ENCODE measurements around the gene NBPF1.
"Not testable (repeated sequence)": the region's sequence is repeated elsewhere in the genome, so short reads cannot be mapped to it uniquely, and the experiment has no call there.

Gene NBPF1

GRCh38 chr1:16639091-16640031 is 26.0 kb upstream of the NBPF1 start:
- peaks cover 13% of the 10 kb centered on the region for H3K36me3 ChIP-seq (ENCODE audit: control insufficient read depth, insufficient read depth, low read length)
- H3K4me1 ChIP-seq (ENCODE audit: control insufficient read depth, insufficient read depth, low read length, poor library complexity, severe bottlenecking); H3K27ac ChIP-seq (ENCODE audit: low read depth, low read length, severe bottlenecking); H3K4me3 ChIP-seq (ENCODE audit: extremely low read depth, insufficient read depth, low read length, poor library complexity, severe bottlenecking); H3K9me3 ChIP-seq (ENCODE audit: control insufficient read depth, low read length): not testable (repeated sequence)
- 80 to 90% methylated on average over 9 of the region's 11 CpGs for WGBS, 2 experiments (ENCODE audit: insufficient coverage in 2 of 2)

DNA sequence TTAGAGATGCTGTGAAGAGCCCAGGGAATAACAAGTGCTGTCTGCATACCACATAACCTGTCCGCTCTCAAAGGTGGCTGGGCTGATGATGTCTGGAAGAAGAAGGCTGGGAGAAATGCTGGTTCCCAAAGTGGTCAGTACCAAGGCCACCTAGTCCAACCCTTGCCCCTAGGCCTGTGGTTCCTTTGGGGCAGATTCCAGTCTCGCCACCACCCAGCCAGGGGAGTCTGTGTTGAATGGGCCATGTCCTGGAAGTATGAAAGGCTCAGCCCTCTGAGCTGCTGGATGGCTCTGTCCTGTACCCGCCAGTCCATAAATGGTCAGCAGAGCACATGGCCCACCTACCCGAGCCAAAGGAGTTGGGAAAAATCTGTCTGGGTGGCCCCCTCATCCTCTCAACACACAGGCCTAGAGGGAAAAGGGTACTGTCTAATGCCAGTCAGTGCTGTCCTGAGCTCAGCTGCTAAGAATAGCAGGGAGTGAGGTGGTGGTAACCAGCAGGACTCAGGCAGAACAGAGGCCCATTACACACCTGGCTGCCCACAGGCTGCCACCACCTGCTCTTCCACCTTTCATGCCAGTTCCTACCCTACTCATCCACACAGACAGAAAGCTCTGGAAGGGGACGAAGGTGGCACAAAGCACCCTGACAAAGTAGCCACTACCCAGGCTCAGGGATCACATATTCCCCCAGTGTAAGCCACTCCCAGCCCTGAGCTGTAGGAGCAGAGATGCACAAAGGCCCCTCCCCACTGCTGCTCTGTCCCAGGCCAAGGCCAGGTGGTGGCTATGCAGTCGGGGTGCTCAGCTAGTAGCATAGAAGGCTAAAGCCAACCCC is 24.8 kb upstream of the NBPF1 start:
- H3K4me1 ChIP-seq (ENCODE audit: control insufficient read depth, insufficient read depth, low read length, poor library complexity, severe bottlenecking); H3K27ac ChIP-seq (ENCODE audit: low read depth, low read length, severe bottlenecking); H3K4me3 ChIP-seq (ENCODE audit: extremely low read depth, insufficient read depth, low read length, poor library complexity, severe bottlenecking); H3K9me3 ChIP-seq (ENCODE audit: control insufficient read depth, low read length): not testable (repeated sequence)
- H3K36me3 ChIP-seq (ENCODE audit: control insufficient read depth, insufficient read depth, low read length) = peaks cover 25% of the 10 kb centered on the region
- 86 to 100% methylated on average over 2 to 3 of the region's 6 CpGs for WGBS, 2 experiments (ENCODE audit: insufficient coverage in 2 of 2)

DNA sequence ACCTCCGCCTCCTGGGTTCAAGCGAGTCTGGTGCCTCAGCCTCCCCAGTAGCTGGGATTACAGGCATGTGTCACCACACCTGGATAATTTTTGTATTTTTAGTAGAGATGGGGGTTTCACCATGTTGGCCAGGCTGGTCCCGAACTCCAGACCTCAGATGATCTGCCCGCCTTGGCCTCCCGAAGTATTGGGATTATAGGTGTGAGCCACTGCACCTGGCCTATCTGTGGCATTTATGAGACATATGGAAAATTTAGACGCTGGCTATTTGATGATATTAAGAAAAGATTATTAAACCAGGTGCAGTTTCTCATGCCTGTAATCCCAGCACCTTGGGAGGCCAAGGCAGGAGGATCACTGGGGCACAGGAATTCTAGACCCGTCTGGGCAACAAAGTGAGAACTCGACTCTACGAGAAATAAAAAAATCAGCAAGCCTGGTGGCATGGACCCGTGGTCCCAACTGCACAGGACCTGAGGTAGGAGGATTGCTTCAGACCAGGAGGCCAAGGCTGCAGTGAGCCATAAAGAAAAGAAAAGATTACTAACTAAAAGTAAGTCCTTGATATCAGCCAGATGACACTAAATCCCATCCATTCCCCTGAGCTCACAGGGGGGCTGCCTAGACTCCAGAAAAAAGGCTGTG is 23.3 kb upstream of the NBPF1 start:
- H3K4me3 ChIP-seq (ENCODE audit: extremely low read depth, insufficient read depth, low read length, poor library complexity, severe bottlenecking); H3K9me3 ChIP-seq (ENCODE audit: control insufficient read depth, low read length); H3K27ac ChIP-seq (ENCODE audit: low read depth, low read length, severe bottlenecking); H3K4me1 ChIP-seq (ENCODE audit: control insufficient read depth, insufficient read depth, low read length, poor library complexity, severe bottlenecking): not testable (repeated sequence)
- 91 to 94% methylated on average over 10 of the region's 10 CpGs for WGBS, 2 experiments (ENCODE audit: insufficient coverage in 2 of 2)
- H3K36me3 ChIP-seq (ENCODE audit: control insufficient read depth, insufficient read depth, low read length) = peaks cover 40% of the 10 kb centered on the region

DNA sequence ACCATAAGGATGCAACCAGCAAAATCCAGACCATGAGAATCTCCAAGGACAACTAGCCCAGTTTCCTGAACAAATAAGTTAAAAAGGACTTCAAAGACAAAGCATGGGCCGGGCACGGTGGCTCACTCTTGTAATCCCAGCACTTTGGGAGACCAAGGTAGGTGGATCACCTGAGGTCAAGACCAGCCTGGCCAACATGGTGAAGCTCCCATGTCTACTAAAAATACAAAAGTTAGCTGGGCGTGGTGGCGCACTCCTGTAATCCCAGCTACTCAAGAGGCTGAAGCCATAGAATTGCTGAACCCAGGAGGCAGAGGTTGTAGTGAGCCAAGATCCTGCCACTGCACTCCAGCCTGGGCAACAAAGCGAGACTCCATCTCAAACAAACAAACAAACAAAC is 22.6 kb upstream of the NBPF1 start:
- H3K27ac ChIP-seq (ENCODE audit: low read depth, low read length, severe bottlenecking); H3K4me1 ChIP-seq (ENCODE audit: control insufficient read depth, insufficient read depth, low read length, poor library complexity, severe bottlenecking); H3K9me3 ChIP-seq (ENCODE audit: control insufficient read depth, low read length); H3K4me3 ChIP-seq (ENCODE audit: extremely low read depth, insufficient read depth, low read length, poor library complexity, severe bottlenecking): not testable (repeated sequence)
- peaks cover 45% of the 10 kb centered on the region for H3K36me3 ChIP-seq (ENCODE audit: control insufficient read depth, insufficient read depth, low read length)
- WGBS, 2 experiments (ENCODE audit: insufficient coverage in 2 of 2) = 91 to 95% methylated on average over 5 of the region's 5 CpGs

GRCh38 chr1:16633540-16634282 is 20.3 kb upstream of the NBPF1 start:
- H3K9me3 ChIP-seq (ENCODE audit: control insufficient read depth, low read length); H3K4me3 ChIP-seq (ENCODE audit: extremely low read depth, insufficient read depth, low read length, poor library complexity, severe bottlenecking); H3K27ac ChIP-seq (ENCODE audit: low read depth, low read length, severe bottlenecking); H3K4me1 ChIP-seq (ENCODE audit: control insufficient read depth, insufficient read depth, low read length, poor library complexity, severe bottlenecking): not testable (repeated sequence)
- H3K36me3 ChIP-seq (ENCODE audit: control insufficient read depth, insufficient read depth, low read length) = peaks cover 65% of the 10 kb centered on the region
- 92 to 100% methylated on average over 1 to 4 of the region's 6 CpGs for WGBS, 2 experiments (ENCODE audit: insufficient coverage in 2 of 2)

DNA sequence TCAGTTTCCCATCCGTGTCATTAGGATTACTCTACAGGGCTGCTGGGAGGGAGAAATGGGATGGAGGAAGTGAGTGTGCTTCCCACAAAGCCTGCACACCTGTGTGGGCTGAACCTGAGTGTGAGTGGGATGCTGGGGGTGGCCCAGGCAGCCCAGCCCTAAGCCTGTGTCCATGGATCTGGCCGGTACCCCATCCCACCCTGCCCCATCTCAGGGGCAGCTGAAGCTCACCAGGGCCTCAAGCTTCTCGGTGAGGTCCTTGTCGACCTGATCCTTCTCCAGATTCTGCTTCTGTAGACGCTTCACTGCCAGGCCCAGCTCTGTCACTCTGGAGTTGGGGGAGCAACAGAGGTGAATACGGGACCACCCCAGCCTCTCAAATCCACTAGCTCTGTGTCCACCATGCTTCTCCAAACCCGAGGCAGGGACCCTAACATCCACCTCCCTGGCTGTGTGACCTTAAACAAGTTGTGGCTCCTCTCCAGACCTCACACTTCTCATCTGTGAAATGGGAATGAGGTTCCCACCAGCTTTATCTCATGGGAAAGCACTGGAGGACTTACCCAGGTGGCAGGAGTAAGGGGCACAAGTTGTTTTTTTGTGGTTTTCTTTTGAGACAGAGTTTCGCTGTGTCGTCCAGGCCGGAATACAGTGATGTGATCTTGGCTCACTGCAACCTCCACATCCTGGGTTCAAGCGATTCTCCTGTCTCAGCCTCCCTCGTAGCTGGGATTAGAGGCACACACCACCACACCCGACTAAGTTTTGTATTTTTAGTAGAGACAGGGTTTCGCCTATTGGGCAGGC is 18.9 kb upstream of the NBPF1 start:
- H3K4me3 ChIP-seq (ENCODE audit: extremely low read depth, insufficient read depth, low read length, poor library complexity, severe bottlenecking) = not testable (repeated sequence)
- peaks cover 71% of the 10 kb centered on the region for H3K36me3 ChIP-seq (ENCODE audit: control insufficient read depth, insufficient read depth, low read length)

GRCh38 chr1:16631248-16632043 is 18.1 kb upstream of the NBPF1 start:
- Histone ChIP-seq H3K27ac (ENCODE audit: low read depth, low read length, severe bottlenecking) (no peak overlapping the region), H3K4me1 (ENCODE audit: control insufficient read depth, insufficient read depth, low read length, poor library complexity, severe bottlenecking) (no peaks in the 10 kb centered on the region), H3K36me3 (ENCODE audit: control insufficient read depth, insufficient read depth, low read length) (peaks cover 68% of the 10 kb centered on the region), H3K4me3 (ENCODE audit: extremely low read depth, insufficient read depth, low read length, poor library complexity, severe bottlenecking) (no peak overlapping the region), H3K9me3 (ENCODE audit: control insufficient read depth, low read length) (no peaks in the 10 kb centered on the region)
- 93 to 94% methylated on average over 20 of the region's 20 CpGs for WGBS, 2 experiments (ENCODE audit: insufficient coverage in 2 of 2)

More for the DNA sequence above, 18.9 kb upstream of the NBPF1 start:
- H3K4me1 ChIP-seq (ENCODE audit: control insufficient read depth, insufficient read depth, low read length, poor library complexity, severe bottlenecking); H3K27ac ChIP-seq (ENCODE audit: low read depth, low read length, severe bottlenecking); H3K9me3 ChIP-seq (ENCODE audit: control insufficient read depth, low read length): not testable (repeated sequence)
- 89 to 92% methylated on average over 11 to 12 of the region's 14 CpGs for WGBS, 2 experiments (ENCODE audit: insufficient coverage in 2 of 2)

GRCh38 chr1:16630661-16631247 is 17.4 kb upstream of the NBPF1 start:
- no peak overlapping the region for H3K27ac ChIP-seq (ENCODE audit: low read depth, low read length, severe bottlenecking)
- H3K4me3 ChIP-seq (ENCODE audit: extremely low read depth, insufficient read depth, low read length, poor library complexity, severe bottlenecking) = no peak overlapping the region
- H3K36me3 ChIP-seq (ENCODE audit: control insufficient read depth, insufficient read depth, low read length) = peaks cover 75% of the 10 kb centered on the region
- H3K9me3 ChIP-seq (ENCODE audit: control insufficient read depth, low read length) = no peaks in the 10 kb centered on the region
- WGBS, 2 experiments (ENCODE audit: insufficient coverage in 2 of 2) = 96% methylated on average over 33 to 35 of the region's 36 CpGs
- no peaks in the 10 kb centered on the region for H3K4me1 ChIP-seq (ENCODE audit: control insufficient read depth, insufficient read depth, low read length, poor library complexity, severe bottlenecking)

GRCh38 chr1:16629916-16630530 is 16.7 kb upstream of the NBPF1 start:
- not testable (repeated sequence) for H3K4me3 ChIP-seq (ENCODE audit: extremely low read depth, insufficient read depth, low read length, poor library complexity, severe bottlenecking); H3K27ac ChIP-seq (ENCODE audit: low read depth, low read length, severe bottlenecking); H3K4me1 ChIP-seq (ENCODE audit: control insufficient read depth, insufficient read depth, low read length, poor library complexity, severe bottlenecking); H3K9me3 ChIP-seq (ENCODE audit: control insufficient read depth, low read length)
- 95% methylated on average over 20 to 21 of the region's 21 CpGs for WGBS, 2 experiments (ENCODE audit: insufficient coverage in 2 of 2)
- peaks cover 81% of the 10 kb centered on the region for H3K36me3 ChIP-seq (ENCODE audit: control insufficient read depth, insufficient read depth, low read length)
